Testis (tissue), 2 donors: ENCODE results near the gene HSPA6.
"Not testable (repeated sequence)": the region's sequence is repeated elsewhere in the genome, so short reads cannot be mapped to it uniquely, and the experiment has no call there.

Experiments
- POLR2A ChIP-seq: fragments of 450-650 bp; IDR thresholded peaks from one replicate; pipeline ENCODE4 v1.6.1; 2017; ENCODE audit warnings: antibody characterized with exemption, mild to moderate bottlenecking, moderate library complexity
- TF ChIP-seq, protein P1 (sequence below), 3 experiments: fragments of 450-650 bp in 2 of 3; fragments of 200-600 bp in 1 of 3; sonication (generic) in 1 of 3; IDR thresholded peaks; one replicate each; pipeline ENCODE4 v1.5.1; 2016 to 2019; ENCODE audit warnings: antibody characterized with exemption in 3 of 3, mild to moderate bottlenecking in 2 of 3, moderate library complexity in 1 of 3

DNA sequence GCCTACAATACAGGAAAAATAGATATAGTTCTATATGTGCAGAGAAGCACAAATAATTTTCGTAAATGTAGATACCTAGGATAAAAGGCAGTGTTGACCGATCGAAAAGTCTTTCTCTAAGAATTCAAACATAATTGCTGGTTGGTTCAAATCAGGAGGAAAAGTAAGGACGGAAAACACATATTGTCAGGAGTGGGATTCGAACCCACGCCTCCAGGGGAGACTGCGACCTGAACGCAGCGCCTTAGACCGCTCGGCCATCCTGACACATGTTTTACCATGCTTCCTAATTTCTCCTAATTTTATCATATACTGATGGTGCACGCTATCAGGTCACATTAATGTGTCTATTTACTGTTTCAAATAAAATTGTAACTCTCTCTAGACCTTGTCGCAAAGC, 5.8 kb downstream of the HSPA6 start:
- TF ChIP-seq, protein P1, sequence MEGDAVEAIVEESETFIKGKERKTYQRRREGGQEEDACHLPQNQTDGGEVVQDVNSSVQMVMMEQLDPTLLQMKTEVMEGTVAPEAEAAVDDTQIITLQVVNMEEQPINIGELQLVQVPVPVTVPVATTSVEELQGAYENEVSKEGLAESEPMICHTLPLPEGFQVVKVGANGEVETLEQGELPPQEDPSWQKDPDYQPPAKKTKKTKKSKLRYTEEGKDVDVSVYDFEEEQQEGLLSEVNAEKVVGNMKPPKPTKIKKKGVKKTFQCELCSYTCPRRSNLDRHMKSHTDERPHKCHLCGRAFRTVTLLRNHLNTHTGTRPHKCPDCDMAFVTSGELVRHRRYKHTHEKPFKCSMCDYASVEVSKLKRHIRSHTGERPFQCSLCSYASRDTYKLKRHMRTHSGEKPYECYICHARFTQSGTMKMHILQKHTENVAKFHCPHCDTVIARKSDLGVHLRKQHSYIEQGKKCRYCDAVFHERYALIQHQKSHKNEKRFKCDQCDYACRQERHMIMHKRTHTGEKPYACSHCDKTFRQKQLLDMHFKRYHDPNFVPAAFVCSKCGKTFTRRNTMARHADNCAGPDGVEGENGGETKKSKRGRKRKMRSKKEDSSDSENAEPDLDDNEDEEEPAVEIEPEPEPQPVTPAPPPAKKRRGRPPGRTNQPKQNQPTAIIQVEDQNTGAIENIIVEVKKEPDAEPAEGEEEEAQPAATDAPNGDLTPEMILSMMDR (IDR thresholded peaks at IDR 0.05): not testable (repeated sequence)
- TF ChIP-seq POLR2A: not testable (repeated sequence)
